Neural progenitor cell (in vitro differentiated cells): ENCODE measurements around the gene DEAF1.

Experiments used
- EZH2 ChIP-seq: fragments of 200-600 bp; sonication (generic); IDR thresholded peaks from 2 replicates; pipeline ENCODE4 v1.6.1; 2017; ENCODE audit warnings: antibody characterized with exemption, mild to moderate bottlenecking, moderate library complexity
- EZH2phosphoT487 ChIP-seq: fragments of 200-600 bp; sonication (generic); IDR thresholded peaks from 2 replicates; pipeline ENCODE4 v1.6.1; 2017; ENCODE audit warnings: antibody characterized with exemption
- TF ChIP-seq, protein P1 (sequence below): fragments of 200-600 bp; sonication (generic); IDR thresholded peaks from 2 replicates; pipeline ENCODE4 v1.5.1; 2017; ENCODE audit warnings: antibody characterized with exemption, mild to moderate bottlenecking

DNA sequence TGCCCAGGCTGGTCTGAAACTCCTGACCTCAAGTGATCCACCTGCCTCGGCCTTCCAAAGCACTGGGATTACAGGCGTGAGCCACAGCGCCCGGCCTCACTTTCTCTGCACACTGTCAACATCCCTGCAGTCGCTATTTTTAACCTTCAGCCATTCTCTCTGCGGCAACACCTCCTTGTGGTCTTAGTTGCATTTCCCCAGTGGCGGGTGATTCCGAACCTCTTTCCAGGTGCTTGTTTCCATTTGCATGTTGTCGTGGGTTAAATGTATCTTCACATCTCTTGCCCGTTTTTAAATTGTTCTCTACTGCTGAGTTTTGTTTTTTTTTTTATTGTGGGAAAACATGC, 65.8 kb downstream of the DEAF1 start:
- TF ChIP-seq EZH2phosphoT487, result no peak
- TF ChIP-seq, protein P1, sequence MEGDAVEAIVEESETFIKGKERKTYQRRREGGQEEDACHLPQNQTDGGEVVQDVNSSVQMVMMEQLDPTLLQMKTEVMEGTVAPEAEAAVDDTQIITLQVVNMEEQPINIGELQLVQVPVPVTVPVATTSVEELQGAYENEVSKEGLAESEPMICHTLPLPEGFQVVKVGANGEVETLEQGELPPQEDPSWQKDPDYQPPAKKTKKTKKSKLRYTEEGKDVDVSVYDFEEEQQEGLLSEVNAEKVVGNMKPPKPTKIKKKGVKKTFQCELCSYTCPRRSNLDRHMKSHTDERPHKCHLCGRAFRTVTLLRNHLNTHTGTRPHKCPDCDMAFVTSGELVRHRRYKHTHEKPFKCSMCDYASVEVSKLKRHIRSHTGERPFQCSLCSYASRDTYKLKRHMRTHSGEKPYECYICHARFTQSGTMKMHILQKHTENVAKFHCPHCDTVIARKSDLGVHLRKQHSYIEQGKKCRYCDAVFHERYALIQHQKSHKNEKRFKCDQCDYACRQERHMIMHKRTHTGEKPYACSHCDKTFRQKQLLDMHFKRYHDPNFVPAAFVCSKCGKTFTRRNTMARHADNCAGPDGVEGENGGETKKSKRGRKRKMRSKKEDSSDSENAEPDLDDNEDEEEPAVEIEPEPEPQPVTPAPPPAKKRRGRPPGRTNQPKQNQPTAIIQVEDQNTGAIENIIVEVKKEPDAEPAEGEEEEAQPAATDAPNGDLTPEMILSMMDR, result no peak
- TF ChIP-seq EZH2, result no peak
